Lower lobe of right lung (tissue), 2 donors: ENCODE results near the gene MUC4. TPM values are rescaled to one million over a fixed set of nuclear protein-coding genes. Genes with fewer than 3 reads are reported as not detected.

ENCODE experiments used
- ATAC-seq, 2 donors: fragments of 200-7000 bp; cut with Tn5 transposase; one replicate each; pipeline ENCODE4 v1.9.1; 2020 to 2022; ENCODE audit warnings: mild to moderate bottlenecking in 2 of 2, moderate library complexity in 2 of 2
- DNase-seq: peaks from one replicate; pipeline ENCODE4 v3.0.0-alpha.2; 2020
- H3K27ac ChIP-seq: fragments of 200-600 bp; one replicate; pipeline ENCODE4 v1.8.0; 2022
- H3K27me3 ChIP-seq: fragments of 200-600 bp; one replicate; pipeline ENCODE4 v1.8.0; 2022; ENCODE audit warnings: low read depth
- H3K36me3 ChIP-seq: fragments of 200-600 bp; one replicate; pipeline ENCODE4 v1.8.0; 2022; ENCODE audit warnings: mild to moderate bottlenecking
- H3K4me1 ChIP-seq: fragments of 200-600 bp; one replicate; pipeline ENCODE4 v1.8.0; 2022
- H3K4me3 ChIP-seq: fragments of 200-600 bp; one replicate; pipeline ENCODE4 v1.8.0; 2022; ENCODE audit warnings: mild to moderate bottlenecking
- H3K9me3 ChIP-seq: fragments of 200-600 bp; one replicate; pipeline ENCODE4 v1.8.0; 2022
- intact Hi-C: fragments of 100-400 bp; cut with DNase I; formaldehyde crosslinking; loops from one replicate; pipeline ENCODE4 v1.11.0; 2022
- total RNA-seq: library from RNA; stranded (reverse); fragmentation: NEBNext Ultra II Directional; extraction: Animal tissue kit (Norgen Biotek cat#: 25700); gene quantifications from one replicate; pipeline ENCODE4 v1.2.1, GENCODE V29; 2021
- TF ChIP-seq, protein P1 (sequence below): fragments of 200-600 bp; IDR thresholded peaks from one replicate; pipeline ENCODE4 v1.8.0; 2022; ENCODE audit warnings: antibody characterized with exemption, mild to moderate bottlenecking
- donor health status: DM: no; HTN: yes; CAD: no; lungs with severe emphysema.

The MUC4 gene
- total RNA-seq, 1 donor from 2014 or later: 7.9 TPM

DNA sequence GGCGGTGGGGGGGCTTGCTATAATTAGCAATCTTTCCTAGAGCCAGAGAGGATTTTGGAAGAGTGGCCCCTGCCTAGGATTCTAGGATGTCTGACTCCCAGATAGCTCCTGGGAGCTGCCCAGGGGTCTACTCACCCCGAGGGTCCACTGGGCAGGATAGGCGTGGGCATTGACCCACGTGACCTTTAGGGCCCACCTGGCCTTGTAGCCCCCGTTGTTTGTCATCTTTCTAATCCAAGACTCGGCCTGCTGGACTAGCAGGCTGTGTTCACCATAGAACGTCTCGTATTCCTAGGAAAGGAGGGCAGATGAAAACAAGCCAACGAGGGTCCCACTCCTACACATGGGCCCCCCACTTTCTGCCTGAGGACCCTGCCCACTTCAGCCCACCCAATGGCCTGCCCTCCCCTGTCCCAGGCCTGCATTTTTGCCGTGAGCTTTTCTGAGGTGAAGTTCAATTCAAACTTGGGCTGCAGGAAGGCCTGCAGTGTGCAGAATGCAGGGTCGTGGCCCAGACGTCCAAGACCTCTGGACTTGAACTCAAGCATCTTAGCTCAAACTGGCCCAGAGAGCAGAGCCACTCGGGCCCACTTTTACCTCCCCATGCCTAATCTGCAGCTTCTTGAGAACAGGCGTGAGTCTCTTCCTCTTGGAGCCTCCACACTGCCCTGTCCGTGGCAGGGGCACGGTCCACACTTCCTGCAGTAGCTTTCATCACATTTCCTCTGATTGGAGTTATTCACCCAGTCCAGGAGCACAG, 41.5 kb downstream of the MUC4 start:
- DNase-seq (no peak), ATAC-seq (no peak)
- peaks cover 10% of the 10 kb centered on the region for H3K27me3 ChIP-seq
- H3K9me3 ChIP-seq: no peaks in the 10 kb centered on the region
- no peak overlapping the region for H3K4me3 ChIP-seq
- H3K4me1 ChIP-seq: no peaks in the 10 kb centered on the region
- H3K27ac ChIP-seq: no peak overlapping the region
- intact Hi-C loops: no loop called here
- TF ChIP-seq, protein P1, sequence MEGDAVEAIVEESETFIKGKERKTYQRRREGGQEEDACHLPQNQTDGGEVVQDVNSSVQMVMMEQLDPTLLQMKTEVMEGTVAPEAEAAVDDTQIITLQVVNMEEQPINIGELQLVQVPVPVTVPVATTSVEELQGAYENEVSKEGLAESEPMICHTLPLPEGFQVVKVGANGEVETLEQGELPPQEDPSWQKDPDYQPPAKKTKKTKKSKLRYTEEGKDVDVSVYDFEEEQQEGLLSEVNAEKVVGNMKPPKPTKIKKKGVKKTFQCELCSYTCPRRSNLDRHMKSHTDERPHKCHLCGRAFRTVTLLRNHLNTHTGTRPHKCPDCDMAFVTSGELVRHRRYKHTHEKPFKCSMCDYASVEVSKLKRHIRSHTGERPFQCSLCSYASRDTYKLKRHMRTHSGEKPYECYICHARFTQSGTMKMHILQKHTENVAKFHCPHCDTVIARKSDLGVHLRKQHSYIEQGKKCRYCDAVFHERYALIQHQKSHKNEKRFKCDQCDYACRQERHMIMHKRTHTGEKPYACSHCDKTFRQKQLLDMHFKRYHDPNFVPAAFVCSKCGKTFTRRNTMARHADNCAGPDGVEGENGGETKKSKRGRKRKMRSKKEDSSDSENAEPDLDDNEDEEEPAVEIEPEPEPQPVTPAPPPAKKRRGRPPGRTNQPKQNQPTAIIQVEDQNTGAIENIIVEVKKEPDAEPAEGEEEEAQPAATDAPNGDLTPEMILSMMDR: no peak
- H3K36me3 ChIP-seq: no peaks in the 10 kb centered on the region

- ATAC-seq (no peak), DNase-seq (no peak)
- Histone ChIP-seq H3K4me1 (no peaks in the 10 kb centered on the region), H3K36me3 (no peaks in the 10 kb centered on the region), H3K27ac (no peak overlapping the region), H3K27me3 (peaks cover 10% of the 10 kb centered on the region), H3K9me3 (no peaks in the 10 kb centered on the region), H3K4me3 (no peak overlapping the region)
- TF ChIP-seq, protein P1: no peak
- intact Hi-C loops: no loop called here
Measured at GRCh38 chr3:195769551-195769950, 42.2 kb downstream of the MUC4 start.

GRCh38 chr3:195768831-195769303, 42.9 kb downstream of the MUC4 start:
- TF ChIP-seq, protein P1: no peak
- Histone ChIP-seq H3K27me3 (peaks cover 10% of the 10 kb centered on the region), H3K9me3 (no peaks in the 10 kb centered on the region), H3K36me3 (no peaks in the 10 kb centered on the region), H3K4me1 (no peaks in the 10 kb centered on the region), H3K4me3 (no peak overlapping the region), H3K27ac (no peak overlapping the region)
- DNase-seq (no peak), ATAC-seq (no peak)
- intact Hi-C loops: no loop called here

- Histone ChIP-seq H3K27me3 (peaks cover 15% of the 10 kb centered on the region), H3K36me3 (no peaks in the 10 kb centered on the region), H3K9me3 (no peaks in the 10 kb centered on the region), H3K4me3 (no peak overlapping the region), H3K4me1 (no peaks in the 10 kb centered on the region), H3K27ac (no peak overlapping the region)
- no peak for DNase-seq
- intact Hi-C loops: no loop called here
- ATAC-seq: no peak
- TF ChIP-seq, protein P1: no peak
Measured at GRCh38 chr3:195768414-195768813, 43.3 kb downstream of the MUC4 start.

GRCh38 chr3:195767792-195768191, 43.9 kb downstream of the MUC4 start:
- Histone ChIP-seq H3K27ac (no peak overlapping the region), H3K27me3 (peaks cover 21% of the 10 kb centered on the region), H3K4me1 (no peaks in the 10 kb centered on the region), H3K9me3 (no peaks in the 10 kb centered on the region), H3K36me3 (no peaks in the 10 kb centered on the region), H3K4me3 (no peak overlapping the region)
- TF ChIP-seq, protein P1: no peak
- intact Hi-C loops: no loop called here
- ATAC-seq (no peak), DNase-seq (no peak)
